GM12878 (cell line): ENCODE measurements around the gene SLC39A8. TPM values are rescaled to one million over a fixed set of nuclear protein-coding genes. Genes with fewer than 3 reads are reported as not detected.

Experiments used
- ATAC-seq: fragments of 200-7000 bp; cut with Tn5 transposase; 3 replicates; pipeline ENCODE4 v1.9.1; 2020; ENCODE audit warnings: mild to moderate bottlenecking, moderate library complexity
- BruUV-seq: library from RNA; stranded (reverse); fragments of 400-500 nt; replicated peaks from 2 replicates; lab custom pipeline; 2021; lab: Mats Ljungman, UMichigan
- CTCF ChIA-PET: fragments of 300-600 bp; sonication (Branson Sonifier 250); formaldehyde crosslinking; extraction: SDS; loops from one replicate; lab custom pipeline; 2021; ENCODE audit warnings: inconsistent platforms; lab: Yijun Ruan, JAX
- POLR2A ChIA-PET: fragments of 350-600 bp; formaldehyde crosslinking; extraction: SDS; loops from one replicate; lab custom pipeline; 2021; ENCODE audit warnings: inconsistent platforms; lab: Charles Lee
- RAD21 ChIA-PET: fragments of 300-600 bp; sonication (Branson Sonifier 250); formaldehyde crosslinking; loops from one replicate; lab custom pipeline; 2023; ENCODE audit warnings: antibody characterized with exemption; ENCODE audit not compliant: unreplicated experiment; lab: Charles Lee
- SMC1A ChIA-PET: fragments of 300-600 bp; sonication (Branson Sonifier 250); formaldehyde crosslinking; loops from one replicate; lab custom pipeline; 2023; ENCODE audit not compliant: unreplicated experiment, uncharacterized antibody; lab: Charles Lee
- DNase-seq: peaks from one replicate; pipeline ENCODE4 v3.0.0-alpha.2; 2011; ENCODE audit warnings: low read depth, low spot score
- FAIRE-seq: peaks from 3 replicates; lab custom pipeline; 2011; peaks lifted over from hg19 to GRCh38; lab: Jason Lieb, UNC
- H2AFZ ChIP-seq: 2 replicates; pipeline ENCODE4 v1.6.0; 2011; ENCODE audit warnings: low read depth, low read length, control low read depth; ENCODE audit not compliant: control insufficient read depth
- H3K27ac ChIP-seq: 2 replicates; pipeline ENCODE4 v1.5.1; 2011; ENCODE audit warnings: control low read depth; ENCODE audit not compliant: control insufficient read depth, insufficient read depth
- H3K27me3 ChIP-seq, 2 experiments: replicated peaks in 1 of 2; 2 replicates each; pipeline versions ENCODE4 v1.6.0 to v1.6.1; 2011; ENCODE audit warnings: low read length in 1 of 2; ENCODE audit not compliant: control insufficient read depth in 2 of 2, insufficient read depth in 2 of 2
- H3K36me3 ChIP-seq, 2 experiments: 2 replicates each; pipeline ENCODE4 v1.5.1; 2011; ENCODE audit warnings: low read length in 1 of 2; ENCODE audit not compliant: control insufficient read depth in 2 of 2, insufficient read depth in 2 of 2
- H3K4me1 ChIP-seq: 2 replicates; pipeline ENCODE4 v1.6.1; 2011; ENCODE audit warnings: mild to moderate bottlenecking, low read length, moderate library complexity, mixed read lengths; ENCODE audit not compliant: control insufficient read depth, insufficient read depth
- H3K4me2 ChIP-seq: 2 replicates; pipeline ENCODE4 v1.6.0; 2011; ENCODE audit warnings: control low read depth; ENCODE audit not compliant: control insufficient read depth, insufficient read depth
- H3K4me3 ChIP-seq: fragments of 200-600 bp; sonication (generic); 2 replicates; pipeline ENCODE4 v1.5.1; 2016
- H3K79me2 ChIP-seq: 2 replicates; pipeline ENCODE4 v1.6.0; 2011; ENCODE audit warnings: low read length; ENCODE audit not compliant: control insufficient read depth, insufficient read depth
- H3K9ac ChIP-seq: 2 replicates; pipeline ENCODE4 v1.8.0; 2011; ENCODE audit warnings: low read length, control low read depth, mixed read lengths; ENCODE audit not compliant: control insufficient read depth, insufficient read depth
- H3K9me3 ChIP-seq: replicated peaks from 3 replicates; pipeline ENCODE4 v1.5.1; 2011; ENCODE audit warnings: mild to moderate bottlenecking, low read length; ENCODE audit not compliant: control insufficient read depth, insufficient read depth
- H4K20me1 ChIP-seq: 2 replicates; pipeline ENCODE4 v1.6.0; 2011; ENCODE audit not compliant: control insufficient read depth, insufficient read depth
- ATF2 ChIP-seq: IDR thresholded peaks from 2 replicates; pipeline ENCODE4 v1.6.1; 2012; ENCODE audit warnings: low read length, inconsistent platforms
- ATF7 ChIP-seq: fragments of 450-650 bp; IDR thresholded peaks from 2 replicates; pipeline ENCODE4 v1.6.1; 2016; ENCODE audit warnings: low read depth, mild to moderate bottlenecking
- BCL11A ChIP-seq: IDR thresholded peaks from 2 replicates; pipeline ENCODE4 v1.6.1; 2011; ENCODE audit warnings: low read depth, low read length
- BHLHE40 ChIP-seq, 2 experiments: fragments of 450-650 bp in 1 of 2; IDR thresholded peaks; 2 replicates each; pipeline ENCODE4 v1.6.1; 2011 to 2017; ENCODE audit warnings: low read depth in 2 of 2, borderline replicate concordance in 1 of 2, improper control_type of control experiment in 1 of 2, low read length in 1 of 2, mild to moderate bottlenecking in 1 of 2
- CBFB ChIP-seq: IDR thresholded peaks from 2 replicates; pipeline ENCODE4 v1.6.1; 2016; ENCODE audit warnings: antibody characterized with exemption, low read depth
- EP300 ChIP-seq, 2 experiments: fragments of 150-350 bp in 1 of 2; IDR thresholded peaks; 2 replicates each; pipeline ENCODE4 v1.6.1; 2011 to 2012; ENCODE audit warnings: low read depth in 2 of 2, low read length in 2 of 2, borderline replicate concordance in 1 of 2, improper control_type of control experiment in 1 of 2, inconsistent platforms in 1 of 2; ENCODE audit not compliant: control insufficient read depth in 1 of 2
- EZH2 ChIP-seq: IDR thresholded peaks from 2 replicates; pipeline ENCODE4 v1.6.1; 2012; ENCODE audit warnings: low read depth, mild to moderate bottlenecking, control low read depth, inconsistent platforms, low read length, borderline replicate concordance; ENCODE audit not compliant: control insufficient read depth
- HSF1 ChIP-seq: fragments of 150-350 bp; IDR thresholded peaks from 2 replicates; pipeline ENCODE4 v1.6.1; 2014; ENCODE audit warnings: mild to moderate bottlenecking, low read depth, low read length
- NFYB ChIP-seq: IDR thresholded peaks from 2 replicates; pipeline ENCODE4 v1.6.1; 2011; ENCODE audit warnings: low read depth, mild to moderate bottlenecking, low read length, improper control_type of control experiment, moderate library complexity; ENCODE audit not compliant: insufficient read depth
- RUNX3 ChIP-seq: IDR thresholded peaks from 2 replicates; pipeline ENCODE4 v1.6.1; 2012; ENCODE audit warnings: low read length, inconsistent platforms
- SIX5 ChIP-seq: IDR thresholded peaks from 2 replicates; pipeline ENCODE4 v1.6.1; 2011; ENCODE audit warnings: mild to moderate bottlenecking, low read depth, low read length, moderate library complexity; ENCODE audit not compliant: severe bottlenecking
- ZNF217 ChIP-seq: fragments of 450-650 bp; IDR thresholded peaks from 2 replicates; pipeline ENCODE4 v1.6.1; 2017; ENCODE audit warnings: antibody characterized with exemption, mild to moderate bottlenecking
- WGBS: methylation state at CpG from one replicate; pipeline ENCODE4 v1.1.6; 2016; ENCODE audit warnings: low lambda C conversion rate; ENCODE audit not compliant: insufficient replicate concordance, insufficient coverage; ENCODE audit errors: missing lambda C conversion rate; 5-methylcytosine and 5-hydroxymethylcytosine counted together
- in situ Hi-C: fragments of 300-500 bp; cut with MboI; formaldehyde crosslinking; loops from 9 replicates; pipeline ENCODE4 v1.14.3; 2018; ENCODE audit warnings: mixed read lengths
- intact Hi-C: fragments of 100-400 bp; cut with micrococcal nuclease; formaldehyde crosslinking; loops from one replicate; pipeline ENCODE4 v1.14.2; 2022; ENCODE audit not compliant: unreplicated experiment
- polyA plus RNA-seq, 11 experiments: library from polyadenylated mRNA; depleted of rRNA in 4 of 11; unstranded in 6 of 11; stranded (reverse) in 5 of 11; fragments of >200 nt; fragmentation: Nextera tagmentation in 4 of 11; fragmentation: Illumina TruSeq in 1 of 11; extraction: Ambion mirVana in 4 of 11; extraction: Trizol in 1 of 11; gene quantifications; 1 replicate in 1 of 11; 2 replicates in 10 of 11; pipeline versions ENCODE4 v1.2.1 to v1.2.3, GENCODE V29; 2011 to 2016; ENCODE audit warnings: inconsistent platforms in 2 of 11, missing spikeins in 2 of 11, low read depth in 1 of 11
- total RNA-seq, 4 experiments: library from RNA; depleted of rRNA in 3 of 4; stranded (reverse); fragments of >200 nt in 3 of 4; fragmentation: Illumina TruSeq in 1 of 4; extraction: Trizol in 1 of 4; gene quantifications; 2 replicates each; pipeline versions ENCODE4 v1.2.1 to v1.2.3, GENCODE V29; 2013 to 2021
- TF ChIP-seq, protein P1 (sequence below): IDR thresholded peaks from 2 replicates; pipeline ENCODE4 v1.6.1; 2012; ENCODE audit warnings: mild to moderate bottlenecking, low read depth, low read length
- TF ChIP-seq, protein P2 (sequence below): fragments of 450-650 bp; IDR thresholded peaks from 2 replicates; pipeline ENCODE4 v1.6.1; 2017; ENCODE audit warnings: mild to moderate bottlenecking, low read depth, inconsistent platforms; ENCODE audit not compliant: poor library complexity, severe bottlenecking

The SLC39A8 gene
- total and polyA plus RNA-seq, 10 of the 15 experiments (the other 5 are each of a cell fraction or from before 2014, with no cell fraction given), result 7.9 to 47.8 (median 32.8) TPM

- ATAC-seq (peak; percentile 98), DNase-seq (peak; percentile 57), FAIRE-seq (peak; percentile 92)
- Histone ChIP-seq H3K4me2 (no peak overlapping the region; the same call in 1 of the 2 replicates), H4K20me1 (no peaks in the 10 kb centered on the region), H3K27ac (no peak overlapping the region), H3K9ac (no peak overlapping the region), H3K36me3 (no peaks in the 10 kb centered on the region), H3K79me2 (no peaks in the 10 kb centered on the region), H3K4me1 (no peaks in the 10 kb centered on the region), H3K9me3 (no peaks in the 10 kb centered on the region), H3K4me3 (no peak overlapping the region), H2AFZ (no peak overlapping the region), H3K27me3 (no peaks in the 10 kb centered on the region)
- in situ Hi-C loops (no loop called here), intact Hi-C loops (loop anchor here (1.0 kb wide), 1 partner anchor 45 kb away; the partner anchor contains the start of gene SLC39A8)
- RAD21 ChIA-PET, result interaction anchor here (0.6 to 1.2 kb wide), 4 partner anchors 45 to 153 kb away, joined by 3 to 9 read pairs (median 4); partner anchors contain the start of gene SLC39A8
- no TSS peak for BruUV-seq
- whole genome bisulfite sequencing, result 0% methylated on average over 2 of the region's 2 CpGs
- CTCF ChIA-PET, result interaction anchor here (0.7 to 1.2 kb wide), 5 partner anchors 40 to 191 kb away, joined by 3 to 6 read pairs (median 3); partner anchors contain the start of gene SLC39A8
- POLR2A ChIA-PET, result interaction anchor here (0.6 kb wide), 1 partner anchor 247 kb away, joined by 3 read pairs; no protein-coding TSS in a partner anchor
- SMC1A ChIA-PET, result interaction anchor here (0.8 to 1.4 kb wide), 2 partner anchors 42 to 45 kb away, joined by 3 to 4 read pairs; partner anchors contain the start of gene SLC39A8
- TF ChIP-seq EZH2, result no peak
- no peak; the same call in 1 of the 2 replicates for TF ChIP-seq CBFB
- TF ChIP-seq, protein P1, sequence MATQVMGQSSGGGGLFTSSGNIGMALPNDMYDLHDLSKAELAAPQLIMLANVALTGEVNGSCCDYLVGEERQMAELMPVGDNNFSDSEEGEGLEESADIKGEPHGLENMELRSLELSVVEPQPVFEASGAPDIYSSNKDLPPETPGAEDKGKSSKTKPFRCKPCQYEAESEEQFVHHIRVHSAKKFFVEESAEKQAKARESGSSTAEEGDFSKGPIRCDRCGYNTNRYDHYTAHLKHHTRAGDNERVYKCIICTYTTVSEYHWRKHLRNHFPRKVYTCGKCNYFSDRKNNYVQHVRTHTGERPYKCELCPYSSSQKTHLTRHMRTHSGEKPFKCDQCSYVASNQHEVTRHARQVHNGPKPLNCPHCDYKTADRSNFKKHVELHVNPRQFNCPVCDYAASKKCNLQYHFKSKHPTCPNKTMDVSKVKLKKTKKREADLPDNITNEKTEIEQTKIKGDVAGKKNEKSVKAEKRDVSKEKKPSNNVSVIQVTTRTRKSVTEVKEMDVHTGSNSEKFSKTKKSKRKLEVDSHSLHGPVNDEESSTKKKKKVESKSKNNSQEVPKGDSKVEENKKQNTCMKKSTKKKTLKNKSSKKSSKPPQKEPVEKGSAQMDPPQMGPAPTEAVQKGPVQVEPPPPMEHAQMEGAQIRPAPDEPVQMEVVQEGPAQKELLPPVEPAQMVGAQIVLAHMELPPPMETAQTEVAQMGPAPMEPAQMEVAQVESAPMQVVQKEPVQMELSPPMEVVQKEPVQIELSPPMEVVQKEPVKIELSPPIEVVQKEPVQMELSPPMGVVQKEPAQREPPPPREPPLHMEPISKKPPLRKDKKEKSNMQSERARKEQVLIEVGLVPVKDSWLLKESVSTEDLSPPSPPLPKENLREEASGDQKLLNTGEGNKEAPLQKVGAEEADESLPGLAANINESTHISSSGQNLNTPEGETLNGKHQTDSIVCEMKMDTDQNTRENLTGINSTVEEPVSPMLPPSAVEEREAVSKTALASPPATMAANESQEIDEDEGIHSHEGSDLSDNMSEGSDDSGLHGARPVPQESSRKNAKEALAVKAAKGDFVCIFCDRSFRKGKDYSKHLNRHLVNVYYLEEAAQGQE, result no peak
- peak in 1 of 2 experiments; percentile 22; a peak in 1 of 4 replicates for TF ChIP-seq BHLHE40 (IDR thresholded peaks at IDR 0.05; ENCODE audit: borderline replicate concordance in 1 of 2, low read depth in 2 of 2, low read length in 1 of 2)
- TF ChIP-seq NFYB, result no peak
- 0 out of 2 replicates have a peak, but pooled peaks have one; percentile 28 for TF ChIP-seq BCL11A
- TF ChIP-seq ATF2, result 0 out of 2 replicates have a peak, but pooled peaks have one; percentile 19
- TF ChIP-seq ZNF217, result peak; percentile 76; the same call in 1 of the 2 replicates
- TF ChIP-seq SIX5, result no peak
- TF ChIP-seq, protein P2, sequence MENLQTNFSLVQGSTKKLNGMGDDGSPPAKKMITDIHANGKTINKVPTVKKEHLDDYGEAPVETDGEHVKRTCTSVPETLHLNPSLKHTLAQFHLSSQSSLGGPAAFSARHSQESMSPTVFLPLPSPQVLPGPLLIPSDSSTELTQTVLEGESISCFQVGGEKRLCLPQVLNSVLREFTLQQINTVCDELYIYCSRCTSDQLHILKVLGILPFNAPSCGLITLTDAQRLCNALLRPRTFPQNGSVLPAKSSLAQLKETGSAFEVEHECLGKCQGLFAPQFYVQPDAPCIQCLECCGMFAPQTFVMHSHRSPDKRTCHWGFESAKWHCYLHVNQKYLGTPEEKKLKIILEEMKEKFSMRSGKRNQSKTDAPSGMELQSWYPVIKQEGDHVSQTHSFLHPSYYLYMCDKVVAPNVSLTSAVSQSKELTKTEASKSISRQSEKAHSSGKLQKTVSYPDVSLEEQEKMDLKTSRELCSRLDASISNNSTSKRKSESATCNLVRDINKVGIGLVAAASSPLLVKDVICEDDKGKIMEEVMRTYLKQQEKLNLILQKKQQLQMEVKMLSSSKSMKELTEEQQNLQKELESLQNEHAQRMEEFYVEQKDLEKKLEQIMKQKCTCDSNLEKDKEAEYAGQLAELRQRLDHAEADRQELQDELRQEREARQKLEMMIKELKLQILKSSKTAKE, result peak; percentile 34
- peak; percentile 91 for TF ChIP-seq ATF7
- TF ChIP-seq RUNX3, result peak; percentile 65
- TF ChIP-seq EP300 (IDR thresholded peaks at IDR 0.05; ENCODE audit: borderline replicate concordance in 1 of 2, control insufficient read depth in 1 of 2, low read depth in 2 of 2, low read length in 2 of 2), result peak in 1 of 2 experiments; percentile 77; a peak in 3 of 4 replicates
- no peak for TF ChIP-seq HSF1
These were observed 45.2 kb upstream of the SLC39A8 start for GRCh38 chr4:102390438-102390837.
